ENCODE data around the gene RPS16.

RPS16 gene

DNA sequence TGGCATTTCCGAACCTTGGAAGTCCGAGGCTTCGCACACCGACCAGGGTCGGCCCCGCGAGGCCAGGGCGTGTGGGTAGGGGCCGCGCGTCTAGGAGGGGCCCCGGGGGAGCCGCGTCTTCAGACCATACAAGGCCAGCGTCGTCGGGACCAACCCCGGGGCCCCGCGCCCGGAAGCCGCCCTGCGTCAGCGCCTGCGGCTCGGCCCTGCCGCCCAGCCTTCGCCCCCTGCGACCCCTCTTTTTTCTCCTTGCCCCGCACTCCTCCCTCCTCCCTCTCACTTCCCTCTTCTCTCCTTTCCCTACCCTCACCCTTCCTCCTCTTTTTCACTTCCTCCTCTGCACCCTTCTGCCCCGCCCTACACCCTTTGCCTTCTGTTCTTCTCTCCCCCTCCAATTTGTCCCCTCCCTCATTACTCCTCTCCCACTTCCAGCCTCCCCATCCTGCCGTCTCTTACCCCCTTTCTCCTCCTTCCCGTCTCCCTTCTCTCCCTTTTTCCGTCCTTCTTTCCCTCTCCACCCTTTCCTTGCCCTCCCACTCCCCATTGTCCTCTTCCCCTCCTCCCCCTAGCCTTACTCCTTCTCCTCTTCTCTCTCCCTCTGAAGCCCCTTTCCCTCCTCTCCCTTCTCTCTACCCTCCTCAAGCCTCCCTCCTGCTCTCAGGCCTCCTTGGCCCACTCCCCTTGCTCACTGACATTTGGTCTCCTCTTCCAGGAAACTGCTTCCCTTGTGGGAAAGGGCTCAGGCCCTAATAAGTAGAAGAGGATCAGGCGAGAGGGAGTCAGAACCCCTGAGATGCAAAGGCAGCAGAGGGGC, 25.5 kb downstream of the RPS16 start (continued):
- TF ChIP-seq, protein P1, sequence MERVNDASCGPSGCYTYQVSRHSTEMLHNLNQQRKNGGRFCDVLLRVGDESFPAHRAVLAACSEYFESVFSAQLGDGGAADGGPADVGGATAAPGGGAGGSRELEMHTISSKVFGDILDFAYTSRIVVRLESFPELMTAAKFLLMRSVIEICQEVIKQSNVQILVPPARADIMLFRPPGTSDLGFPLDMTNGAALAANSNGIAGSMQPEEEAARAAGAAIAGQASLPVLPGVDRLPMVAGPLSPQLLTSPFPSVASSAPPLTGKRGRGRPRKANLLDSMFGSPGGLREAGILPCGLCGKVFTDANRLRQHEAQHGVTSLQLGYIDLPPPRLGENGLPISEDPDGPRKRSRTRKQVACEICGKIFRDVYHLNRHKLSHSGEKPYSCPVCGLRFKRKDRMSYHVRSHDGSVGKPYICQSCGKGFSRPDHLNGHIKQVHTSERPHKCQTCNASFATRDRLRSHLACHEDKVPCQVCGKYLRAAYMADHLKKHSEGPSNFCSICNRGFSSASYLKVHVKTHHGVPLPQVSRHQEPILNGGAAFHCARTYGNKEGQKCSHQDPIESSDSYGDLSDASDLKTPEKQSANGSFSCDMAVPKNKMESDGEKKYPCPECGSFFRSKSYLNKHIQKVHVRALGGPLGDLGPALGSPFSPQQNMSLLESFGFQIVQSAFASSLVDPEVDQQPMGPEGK (tag by site-specific recombination; IDR thresholded peaks at IDR 0.05) = peak; percentile 98
- TF ChIP-seq, protein P2, sequence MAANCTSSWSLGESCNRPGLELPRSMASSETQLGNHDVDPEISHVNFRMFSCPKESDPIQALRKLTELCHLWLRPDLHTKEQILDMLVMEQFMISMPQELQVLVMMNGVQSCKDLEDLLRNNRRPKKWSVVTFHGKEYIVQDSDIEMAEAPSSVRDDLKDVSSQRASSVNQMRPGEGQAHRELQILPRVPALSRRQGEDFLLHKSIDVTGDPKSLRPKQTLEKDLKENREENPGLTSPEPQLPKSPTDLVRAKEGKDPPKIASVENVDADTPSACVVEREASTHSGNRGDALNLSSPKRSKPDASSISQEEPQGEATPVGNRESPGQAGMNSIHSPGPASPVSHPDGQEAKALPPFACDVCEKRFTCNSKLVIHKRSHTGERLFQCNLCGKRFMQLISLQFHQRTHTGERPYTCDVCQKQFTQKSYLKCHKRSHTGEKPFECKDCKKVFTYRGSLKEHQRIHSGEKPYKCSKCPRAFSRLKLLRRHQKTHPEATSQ (tag by site-specific recombination; IDR thresholded peaks at IDR 0.05) = no peak; the same call in 1 of the 2 replicates
- TF ChIP-seq ZNF24 (tag by site-specific recombination; IDR thresholded peaks at IDR 0.05) (no peak), ZNF19 (tag by site-specific recombination; IDR thresholded peaks at IDR 0.05; ENCODE audit: low read depth) (no peak), ZNF677 (tag by site-specific recombination; IDR thresholded peaks at IDR 0.05) (0 out of 2 replicates have a peak, but pooled peaks have one; percentile 14), ZNF558 (tag by site-specific recombination; IDR thresholded peaks at IDR 0.05) (no peak), ZNF394 (tag by site-specific recombination; IDR thresholded peaks at IDR 0.05; ENCODE audit: borderline replicate concordance) (peak; percentile 28; the same call in 1 of the 2 replicates), ZIC2 (tag by site-specific recombination; IDR thresholded peaks at IDR 0.05) (peak; percentile 27), ZNF560 (tag by site-specific recombination; IDR thresholded peaks at IDR 0.05; ENCODE audit: borderline replicate concordance) (no peak), ZNF433 (tag by site-specific recombination; IDR thresholded peaks at IDR 0.05; ENCODE audit: low read depth) (no peak), FEZF1 (tag by site-specific recombination; IDR thresholded peaks at IDR 0.05) (peak; percentile 80), ZNF843 (tag by site-specific recombination; IDR thresholded peaks at IDR 0.05) (0 out of 2 replicates have a peak, but pooled peaks have one; percentile 75), ZNF223 (tag by site-specific recombination; IDR thresholded peaks at IDR 0.05) (0 out of 2 replicates have a peak, but pooled peaks have one; percentile 78), ZNF549 (tag by site-specific recombination; IDR thresholded peaks at IDR 0.05) (no peak), TCF7L2 (IDR thresholded peaks at IDR 0.05; ENCODE audit: borderline replicate concordance, low read depth, low read length) (no peak), ZNF37A (tag by site-specific recombination; IDR thresholded peaks at IDR 0.05) (no peak), ZNF501 (tag by site-specific recombination; IDR thresholded peaks at IDR 0.05) (peak; percentile 84), ZNF202 (tag by site-specific recombination; IDR thresholded peaks at IDR 0.05; ENCODE audit: borderline replicate concordance) (no peak), ZNF354C (tag by site-specific recombination; IDR thresholded peaks at IDR 0.05; ENCODE audit: borderline replicate concordance, low read depth) (no peak), ZNF624 (tag by site-specific recombination; IDR thresholded peaks at IDR 0.05) (no peak), KLF7 (tag by site-specific recombination; IDR thresholded peaks at IDR 0.05; ENCODE audit: borderline replicate concordance) (peak; percentile 100), KLF9 (tag by site-specific recombination; IDR thresholded peaks at IDR 0.05; ENCODE audit: low read depth) (peak; percentile 61), KLF8 (tag by site-specific recombination; IDR thresholded peaks at IDR 0.05) (peak; percentile 98)
- TF ChIP-seq, protein P3, sequence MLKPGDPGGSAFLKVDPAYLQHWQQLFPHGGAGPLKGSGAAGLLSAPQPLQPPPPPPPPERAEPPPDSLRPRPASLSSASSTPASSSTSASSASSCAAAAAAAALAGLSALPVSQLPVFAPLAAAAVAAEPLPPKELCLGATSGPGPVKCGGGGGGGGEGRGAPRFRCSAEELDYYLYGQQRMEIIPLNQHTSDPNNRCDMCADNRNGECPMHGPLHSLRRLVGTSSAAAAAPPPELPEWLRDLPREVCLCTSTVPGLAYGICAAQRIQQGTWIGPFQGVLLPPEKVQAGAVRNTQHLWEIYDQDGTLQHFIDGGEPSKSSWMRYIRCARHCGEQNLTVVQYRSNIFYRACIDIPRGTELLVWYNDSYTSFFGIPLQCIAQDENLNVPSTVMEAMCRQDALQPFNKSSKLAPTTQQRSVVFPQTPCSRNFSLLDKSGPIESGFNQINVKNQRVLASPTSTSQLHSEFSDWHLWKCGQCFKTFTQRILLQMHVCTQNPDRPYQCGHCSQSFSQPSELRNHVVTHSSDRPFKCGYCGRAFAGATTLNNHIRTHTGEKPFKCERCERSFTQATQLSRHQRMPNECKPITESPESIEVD (tag by site-specific recombination; IDR thresholded peaks at IDR 0.05) = no peak
- TF ChIP-seq, protein P4, sequence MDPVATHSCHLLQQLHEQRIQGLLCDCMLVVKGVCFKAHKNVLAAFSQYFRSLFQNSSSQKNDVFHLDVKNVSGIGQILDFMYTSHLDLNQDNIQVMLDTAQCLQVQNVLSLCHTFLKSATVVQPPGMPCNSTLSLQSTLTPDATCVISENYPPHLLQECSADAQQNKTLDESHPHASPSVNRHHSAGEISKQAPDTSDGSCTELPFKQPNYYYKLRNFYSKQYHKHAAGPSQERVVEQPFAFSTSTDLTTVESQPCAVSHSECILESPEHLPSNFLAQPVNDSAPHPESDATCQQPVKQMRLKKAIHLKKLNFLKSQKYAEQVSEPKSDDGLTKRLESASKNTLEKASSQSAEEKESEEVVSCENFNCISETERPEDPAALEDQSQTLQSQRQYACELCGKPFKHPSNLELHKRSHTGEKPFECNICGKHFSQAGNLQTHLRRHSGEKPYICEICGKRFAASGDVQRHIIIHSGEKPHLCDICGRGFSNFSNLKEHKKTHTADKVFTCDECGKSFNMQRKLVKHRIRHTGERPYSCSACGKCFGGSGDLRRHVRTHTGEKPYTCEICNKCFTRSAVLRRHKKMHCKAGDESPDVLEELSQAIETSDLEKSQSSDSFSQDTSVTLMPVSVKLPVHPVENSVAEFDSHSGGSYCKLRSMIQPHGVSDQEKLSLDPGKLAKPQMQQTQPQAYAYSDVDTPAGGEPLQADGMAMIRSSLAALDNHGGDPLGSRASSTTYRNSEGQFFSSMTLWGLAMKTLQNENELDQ (tag by site-specific recombination; IDR thresholded peaks at IDR 0.05; ENCODE audit: low read depth) = no peak
- TF ChIP-seq, protein P5, sequence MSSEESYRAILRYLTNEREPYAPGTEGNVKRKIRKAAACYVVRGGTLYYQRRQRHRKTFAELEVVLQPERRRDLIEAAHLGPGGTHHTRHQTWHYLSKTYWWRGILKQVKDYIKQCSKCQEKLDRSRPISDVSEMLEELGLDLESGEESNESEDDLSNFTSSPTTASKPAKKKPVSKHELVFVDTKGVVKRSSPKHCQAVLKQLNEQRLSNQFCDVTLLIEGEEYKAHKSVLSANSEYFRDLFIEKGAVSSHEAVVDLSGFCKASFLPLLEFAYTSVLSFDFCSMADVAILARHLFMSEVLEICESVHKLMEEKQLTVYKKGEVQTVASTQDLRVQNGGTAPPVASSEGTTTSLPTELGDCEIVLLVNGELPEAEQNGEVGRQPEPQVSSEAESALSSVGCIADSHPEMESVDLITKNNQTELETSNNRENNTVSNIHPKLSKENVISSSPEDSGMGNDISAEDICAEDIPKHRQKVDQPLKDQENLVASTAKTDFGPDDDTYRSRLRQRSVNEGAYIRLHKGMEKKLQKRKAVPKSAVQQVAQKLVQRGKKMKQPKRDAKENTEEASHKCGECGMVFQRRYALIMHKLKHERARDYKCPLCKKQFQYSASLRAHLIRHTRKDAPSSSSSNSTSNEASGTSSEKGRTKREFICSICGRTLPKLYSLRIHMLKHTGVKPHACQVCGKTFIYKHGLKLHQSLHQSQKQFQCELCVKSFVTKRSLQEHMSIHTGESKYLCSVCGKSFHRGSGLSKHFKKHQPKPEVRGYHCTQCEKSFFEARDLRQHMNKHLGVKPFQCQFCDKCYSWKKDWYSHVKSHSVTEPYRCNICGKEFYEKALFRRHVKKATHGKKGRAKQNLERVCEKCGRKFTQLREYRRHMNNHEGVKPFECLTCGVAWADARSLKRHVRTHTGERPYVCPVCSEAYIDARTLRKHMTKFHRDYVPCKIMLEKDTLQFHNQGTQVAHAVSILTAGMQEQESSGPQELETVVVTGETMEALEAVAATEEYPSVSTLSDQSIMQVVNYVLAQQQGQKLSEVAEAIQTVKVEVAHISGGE (tag by site-specific recombination; conservative IDR thresholded peaks at IDR 0.05; ENCODE audit: low read depth) = peak; percentile 68
- TF ChIP-seq, protein P6, sequence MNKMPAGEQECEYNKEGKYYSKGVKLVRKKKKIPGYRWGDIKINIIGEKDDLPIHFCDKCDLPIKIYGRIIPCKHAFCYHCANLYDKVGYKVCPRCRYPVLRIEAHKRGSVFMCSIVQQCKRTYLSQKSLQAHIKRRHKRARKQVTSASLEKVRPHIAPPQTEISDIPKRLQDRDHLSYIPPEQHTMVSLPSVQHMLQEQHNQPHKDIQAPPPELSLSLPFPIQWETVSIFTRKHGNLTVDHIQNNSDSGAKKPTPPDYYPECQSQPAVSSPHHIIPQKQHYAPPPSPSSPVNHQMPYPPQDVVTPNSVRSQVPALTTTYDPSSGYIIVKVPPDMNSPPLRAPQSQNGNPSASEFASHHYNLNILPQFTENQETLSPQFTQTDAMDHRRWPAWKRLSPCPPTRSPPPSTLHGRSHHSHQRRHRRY (tag by site-specific recombination; IDR thresholded peaks at IDR 0.05) = peak; percentile 98
